ENCODE results near the gene NDP. TPM values are rescaled to one million over a fixed set of nuclear protein-coding genes. Genes with fewer than 3 reads are reported as not detected.
"Not testable (repeated sequence)": the region's sequence is repeated elsewhere in the genome, so short reads cannot be mapped to it uniquely, and the experiment has no call there.

The NDP gene
- total RNA-seq, 1 donor = not detected

- no peak overlapping the region for H3K4me3 ChIP-seq (ENCODE audit: low read length)
- no peaks in the 10 kb centered on the region for H3K4me1 ChIP-seq (ENCODE audit: insufficient read depth, low read length)
- no peaks in the 10 kb centered on the region for H3K9me3 ChIP-seq (ENCODE audit: low read depth, low read length)
- H3K27me3 ChIP-seq (ENCODE audit: insufficient read depth, low read length) = no peaks in the 10 kb centered on the region
Observed at GRCh38 chrX:43956034-43956433, 17.2 kb downstream of the NDP start.

DNA sequence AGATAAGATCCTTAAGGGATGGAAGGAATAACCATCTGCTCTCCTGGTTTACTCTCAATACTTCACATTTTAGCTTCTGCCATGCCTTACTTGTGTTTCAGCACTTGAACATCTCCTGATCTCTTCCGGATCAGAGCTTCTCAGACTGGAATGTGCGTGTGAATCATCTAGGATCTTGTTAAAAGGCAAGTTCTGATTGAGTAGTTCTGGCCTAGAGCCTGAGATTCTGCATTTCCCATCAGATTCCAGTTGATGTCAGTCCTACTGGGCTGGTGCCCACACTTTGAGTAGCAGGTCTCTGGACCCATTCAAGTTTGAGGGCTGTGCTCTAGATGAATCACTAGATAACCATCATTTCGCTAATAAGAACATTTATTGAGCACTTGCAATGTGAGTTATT lies 20.0 kb downstream of the NDP start:
- H3K27me3 ChIP-seq (ENCODE audit: insufficient read depth, low read length) = no peaks in the 10 kb centered on the region
- no peak overlapping the region for H3K4me3 ChIP-seq (ENCODE audit: low read length)
- no peaks in the 10 kb centered on the region for H3K9me3 ChIP-seq (ENCODE audit: low read depth, low read length)
- no peaks in the 10 kb centered on the region for H3K4me1 ChIP-seq (ENCODE audit: insufficient read depth, low read length)

GRCh38 chrX:43949669-43950068 lies 23.5 kb downstream of the NDP start:
- Histone ChIP-seq H3K4me3 (ENCODE audit: low read length) (no peak overlapping the region), H3K27me3 (ENCODE audit: insufficient read depth, low read length) (no peaks in the 10 kb centered on the region), H3K4me1 (ENCODE audit: insufficient read depth, low read length) (no peaks in the 10 kb centered on the region), H3K9me3 (ENCODE audit: low read depth, low read length) (no peaks in the 10 kb centered on the region)

- H3K4me1 ChIP-seq (ENCODE audit: insufficient read depth, low read length) = no peaks in the 10 kb centered on the region
Observed at GRCh38 chrX:43940816-43941474, 32.2 kb downstream of the NDP start.

GRCh38 chrX:43939187-43939926 lies 33.8 kb downstream of the NDP start:
- Histone ChIP-seq H3K9me3 (ENCODE audit: low read depth, low read length) (no peaks in the 10 kb centered on the region), H3K4me3 (ENCODE audit: low read length) (no peak overlapping the region), H3K27me3 (ENCODE audit: insufficient read depth, low read length) (no peaks in the 10 kb centered on the region), H3K4me1 (ENCODE audit: insufficient read depth, low read length) (no peaks in the 10 kb centered on the region)

More at GRCh38 chrX:43940816-43941474, 32.2 kb downstream of the NDP start:
- Histone ChIP-seq H3K27me3 (ENCODE audit: insufficient read depth, low read length) (no peaks in the 10 kb centered on the region), H3K9me3 (ENCODE audit: low read depth, low read length) (no peaks in the 10 kb centered on the region), H3K4me3 (ENCODE audit: low read length) (no peak overlapping the region)

DNA sequence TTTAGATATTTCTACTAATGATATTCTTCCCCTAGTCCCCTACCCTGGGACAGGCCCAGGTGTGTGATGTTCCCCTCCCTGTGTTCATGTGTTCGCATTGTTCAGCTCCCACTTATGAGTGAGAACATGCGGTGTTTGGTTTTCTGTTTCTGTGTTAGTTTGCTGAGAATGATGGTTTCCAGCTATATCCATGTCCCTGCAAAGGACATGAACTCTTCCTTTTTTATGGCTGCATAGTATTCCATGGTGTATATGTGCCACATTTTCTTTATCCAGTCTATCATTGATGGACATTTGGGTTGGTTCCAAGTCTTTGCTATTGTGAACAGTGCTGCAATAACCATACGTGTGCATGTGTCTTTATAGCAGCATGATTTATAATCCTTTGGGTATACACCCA lies 51.2 kb downstream of the NDP start:
- H3K4me3 ChIP-seq (ENCODE audit: low read length); H3K27me3 ChIP-seq (ENCODE audit: insufficient read depth, low read length); H3K4me1 ChIP-seq (ENCODE audit: insufficient read depth, low read length); H3K9me3 ChIP-seq (ENCODE audit: low read depth, low read length): not testable (repeated sequence)

DNA sequence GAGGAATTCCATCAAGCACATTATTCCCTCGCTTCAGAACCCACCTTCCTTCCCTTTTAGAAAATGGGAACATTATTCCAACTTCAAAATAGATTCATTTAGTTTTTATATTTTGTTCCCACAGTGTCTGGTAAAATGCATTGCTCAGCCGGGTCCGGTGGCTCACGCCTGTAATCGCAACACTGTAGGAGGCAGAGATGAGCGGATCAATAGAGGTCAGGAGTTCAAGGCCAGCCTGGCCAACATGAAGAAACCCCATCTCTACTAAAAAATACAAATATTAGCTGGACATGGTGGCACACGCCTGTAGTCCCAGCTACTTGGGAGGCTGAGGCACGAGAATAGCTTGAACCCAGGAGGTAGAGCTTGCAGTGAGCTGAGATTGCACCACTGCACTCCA lies 62.4 kb downstream of the NDP start:
- not testable (repeated sequence) for H3K4me1 ChIP-seq (ENCODE audit: insufficient read depth, low read length); H3K9me3 ChIP-seq (ENCODE audit: low read depth, low read length); H3K4me3 ChIP-seq (ENCODE audit: low read length); H3K27me3 ChIP-seq (ENCODE audit: insufficient read depth, low read length)

DNA sequence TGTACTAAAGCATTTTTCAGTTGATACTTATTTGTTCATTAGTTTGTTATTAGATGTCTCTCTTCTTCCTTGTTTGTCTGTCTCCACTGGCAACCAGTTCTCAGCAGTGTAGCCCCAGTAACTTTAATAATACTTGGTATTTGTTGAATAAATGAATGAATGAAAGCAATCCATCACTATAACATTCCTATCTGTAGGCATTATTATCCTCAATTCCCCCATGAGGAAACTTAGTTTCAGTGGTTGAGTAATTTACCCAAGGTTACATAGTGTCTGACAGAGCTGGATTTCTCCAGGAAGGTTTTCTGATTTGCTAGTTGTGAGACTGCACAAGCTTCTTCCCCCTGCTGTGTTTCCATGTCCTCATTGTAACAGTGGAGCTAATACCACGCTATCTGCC lies 63.2 kb downstream of the NDP start:
- Histone ChIP-seq H3K4me3 (ENCODE audit: low read length) (no peak overlapping the region), H3K27me3 (ENCODE audit: insufficient read depth, low read length) (no peaks in the 10 kb centered on the region), H3K4me1 (ENCODE audit: insufficient read depth, low read length) (no peaks in the 10 kb centered on the region), H3K9me3 (ENCODE audit: low read depth, low read length) (no peaks in the 10 kb centered on the region)

GRCh38 chrX:43909141-43909540 lies 64.0 kb downstream of the NDP start:
- H3K4me3 ChIP-seq (ENCODE audit: low read length) = no peak overlapping the region
- no peaks in the 10 kb centered on the region for H3K9me3 ChIP-seq (ENCODE audit: low read depth, low read length)
- no peaks in the 10 kb centered on the region for H3K27me3 ChIP-seq (ENCODE audit: insufficient read depth, low read length)
- H3K4me1 ChIP-seq (ENCODE audit: insufficient read depth, low read length) = no peaks in the 10 kb centered on the region

DNA sequence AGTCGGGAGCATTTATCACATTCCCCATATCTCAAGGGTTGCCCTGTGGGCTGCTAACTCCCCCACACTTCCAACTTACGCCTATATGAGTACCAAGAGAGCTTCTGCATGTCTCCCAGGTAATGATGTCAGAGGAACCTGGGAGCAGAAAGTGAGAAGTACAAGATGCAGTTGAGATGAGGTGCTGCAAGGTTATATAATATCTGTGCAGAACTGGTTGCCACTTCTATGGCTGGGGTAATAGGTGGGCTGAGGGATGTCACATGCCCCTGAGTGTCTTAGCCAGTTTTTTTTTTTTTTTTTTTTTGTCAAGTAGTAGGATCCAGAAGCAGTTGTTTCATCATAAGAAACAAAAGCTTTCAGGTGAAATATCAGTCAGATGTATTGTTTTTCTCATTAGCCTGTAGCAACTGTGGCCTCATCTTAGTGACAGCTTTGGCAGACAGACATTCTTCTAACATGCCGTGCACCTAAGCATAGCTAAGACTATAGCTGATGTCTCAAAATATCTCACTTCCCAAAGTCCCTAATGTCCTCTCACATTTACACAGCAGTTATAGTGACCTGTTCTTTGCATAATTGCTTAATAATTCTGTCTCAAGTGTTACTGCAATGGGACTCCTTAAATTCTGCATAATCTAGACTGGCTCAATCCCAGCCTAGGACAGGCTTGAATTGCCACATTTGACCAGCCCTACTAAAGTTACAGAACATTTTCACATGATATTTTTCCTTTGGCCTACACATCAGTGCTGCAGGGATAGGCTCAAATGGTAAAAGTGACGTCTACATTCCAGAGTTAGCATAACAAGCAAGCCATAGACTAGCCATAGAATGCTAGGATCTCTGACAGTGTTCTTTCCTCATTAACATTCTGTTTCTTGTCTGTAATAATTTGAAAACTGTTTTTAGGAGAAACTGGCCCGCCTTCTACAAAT lies 73.0 kb downstream of the NDP start:
- H3K4me1 ChIP-seq (ENCODE audit: insufficient read depth, low read length) = no peaks in the 10 kb centered on the region
- no peaks in the 10 kb centered on the region for H3K9me3 ChIP-seq (ENCODE audit: low read depth, low read length)
- no peak overlapping the region for H3K4me3 ChIP-seq (ENCODE audit: low read length)
- H3K27me3 ChIP-seq (ENCODE audit: insufficient read depth, low read length) = no peaks in the 10 kb centered on the region

Other genes with a start within 250 kb of the NDP start
- gene MAOB, start 90.9 kb downstream of the NDP start, total RNA-seq = 0.10 TPM

Measured in mononuclear cell (primary cell).